AG09309 (cell line): ENCODE results near the gene ST7.
A peak's percentile ranks its signal among the peaks of the same experiment; 100 is the strongest.

Experiments used
- DNase-seq: peaks from one replicate; pipeline ENCODE4 v3.0.0-alpha.2; 2010; ENCODE audit warnings: low read depth
- H3K4me3 ChIP-seq: 2 replicates; pipeline ENCODE4 v1.5.1; 2011; ENCODE audit warnings: mild to moderate bottlenecking, low read depth, low read length, moderate library complexity; ENCODE audit not compliant: control insufficient read depth
- CTCF ChIP-seq: IDR thresholded peaks from 2 replicates; pipeline ENCODE4 v1.5.1; 2011; ENCODE audit warnings: mild to moderate bottlenecking, low read depth, low read length, inconsistent platforms; ENCODE audit not compliant: insufficient read depth, control insufficient read depth; ENCODE audit errors: missing control alignments

The ST7 gene

GRCh38 chr7:116978006-116978405 is 24.7 kb downstream of the ST7 start:
- no peak for DNase-seq
- no peak overlapping the region for H3K4me3 ChIP-seq
- TF ChIP-seq CTCF: no peak

GRCh38 chr7:116979430-116979829 is 26.1 kb downstream of the ST7 start:
- H3K4me3 ChIP-seq: no peak overlapping the region
- TF ChIP-seq CTCF: no peak
- DNase-seq: no peak

- no peak for DNase-seq
- H3K4me3 ChIP-seq: no peak overlapping the region
- no peak for TF ChIP-seq CTCF
Observed at GRCh38 chr7:116980354-116980753, 27.1 kb downstream of the ST7 start.

GRCh38 chr7:116981939-116982338 is 28.6 kb downstream of the ST7 start:
- no peak for DNase-seq
- no peak for TF ChIP-seq CTCF

DNA sequence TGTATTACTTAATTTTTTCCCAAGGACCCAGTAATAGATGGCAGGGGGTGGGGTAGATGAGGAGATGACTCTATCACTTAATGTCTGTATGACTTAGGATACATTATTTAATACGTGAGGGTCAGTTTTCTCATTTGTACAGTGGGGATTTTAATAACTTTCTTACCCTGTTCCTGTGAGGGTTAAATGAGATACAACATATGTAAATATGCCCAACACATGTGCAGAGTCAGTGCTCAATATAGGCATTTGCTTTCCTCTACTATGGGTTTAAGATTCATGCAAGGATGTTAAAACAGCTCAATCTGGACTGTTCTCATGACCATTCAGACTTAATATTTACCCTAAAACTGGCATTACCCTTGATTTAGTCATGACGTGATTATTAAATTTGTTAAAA is 31.2 kb downstream of the ST7 start:
- no peak for TF ChIP-seq CTCF
- DNase-seq: no peak
- no peak overlapping the region for H3K4me3 ChIP-seq

More at GRCh38 chr7:116981939-116982338, 28.6 kb downstream of the ST7 start:
- no peak overlapping the region for H3K4me3 ChIP-seq

- DNase-seq: no peak
- no peak overlapping the region for H3K4me3 ChIP-seq
- TF ChIP-seq CTCF: peak; percentile 47
Observed at GRCh38 chr7:116984917-116985316, 31.6 kb downstream of the ST7 start.

DNA sequence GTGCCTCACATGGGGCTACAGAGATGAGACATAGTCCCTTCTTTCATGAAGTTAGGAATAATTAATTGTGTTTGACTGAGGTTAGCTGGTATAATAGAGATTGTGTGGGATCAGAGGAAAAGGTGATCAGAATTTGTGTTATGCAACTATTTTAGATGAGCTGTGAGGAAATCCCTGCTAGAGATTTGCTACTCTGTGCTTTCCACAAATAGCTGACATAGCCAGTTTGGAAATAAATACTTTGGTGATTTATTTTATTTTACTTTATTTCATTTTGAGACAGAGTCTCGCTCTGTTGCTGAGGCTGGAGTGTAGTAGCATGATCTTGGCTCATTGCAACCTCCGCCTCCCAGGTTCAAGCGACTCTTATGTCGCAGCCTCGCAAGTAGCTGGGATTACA is 32.3 kb downstream of the ST7 start:
- H3K4me3 ChIP-seq: no peak overlapping the region
- TF ChIP-seq CTCF: no peak
- no peak for DNase-seq
